ENCODE results near the gene SMYD3.

DNA sequence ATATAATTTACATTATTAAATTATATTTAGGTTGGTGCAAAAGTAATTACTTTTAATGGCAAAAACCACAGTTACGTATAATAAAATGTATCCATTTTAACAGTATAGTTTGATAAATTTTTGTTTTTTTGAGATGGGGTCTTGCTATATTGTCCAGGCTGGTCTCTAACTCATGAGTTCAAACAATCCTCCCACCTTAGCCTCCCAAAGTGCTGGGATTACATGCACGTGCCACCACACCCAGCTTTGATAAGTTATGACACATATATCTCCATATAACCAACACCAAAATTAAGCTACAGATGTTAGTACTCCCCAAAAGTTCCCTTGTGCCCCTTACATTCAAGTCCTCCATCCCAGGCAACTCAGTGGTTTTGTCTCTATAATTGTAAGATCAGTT is 163.1 kb downstream of the SMYD3 start:
- TF ChIP-seq, protein P1, sequence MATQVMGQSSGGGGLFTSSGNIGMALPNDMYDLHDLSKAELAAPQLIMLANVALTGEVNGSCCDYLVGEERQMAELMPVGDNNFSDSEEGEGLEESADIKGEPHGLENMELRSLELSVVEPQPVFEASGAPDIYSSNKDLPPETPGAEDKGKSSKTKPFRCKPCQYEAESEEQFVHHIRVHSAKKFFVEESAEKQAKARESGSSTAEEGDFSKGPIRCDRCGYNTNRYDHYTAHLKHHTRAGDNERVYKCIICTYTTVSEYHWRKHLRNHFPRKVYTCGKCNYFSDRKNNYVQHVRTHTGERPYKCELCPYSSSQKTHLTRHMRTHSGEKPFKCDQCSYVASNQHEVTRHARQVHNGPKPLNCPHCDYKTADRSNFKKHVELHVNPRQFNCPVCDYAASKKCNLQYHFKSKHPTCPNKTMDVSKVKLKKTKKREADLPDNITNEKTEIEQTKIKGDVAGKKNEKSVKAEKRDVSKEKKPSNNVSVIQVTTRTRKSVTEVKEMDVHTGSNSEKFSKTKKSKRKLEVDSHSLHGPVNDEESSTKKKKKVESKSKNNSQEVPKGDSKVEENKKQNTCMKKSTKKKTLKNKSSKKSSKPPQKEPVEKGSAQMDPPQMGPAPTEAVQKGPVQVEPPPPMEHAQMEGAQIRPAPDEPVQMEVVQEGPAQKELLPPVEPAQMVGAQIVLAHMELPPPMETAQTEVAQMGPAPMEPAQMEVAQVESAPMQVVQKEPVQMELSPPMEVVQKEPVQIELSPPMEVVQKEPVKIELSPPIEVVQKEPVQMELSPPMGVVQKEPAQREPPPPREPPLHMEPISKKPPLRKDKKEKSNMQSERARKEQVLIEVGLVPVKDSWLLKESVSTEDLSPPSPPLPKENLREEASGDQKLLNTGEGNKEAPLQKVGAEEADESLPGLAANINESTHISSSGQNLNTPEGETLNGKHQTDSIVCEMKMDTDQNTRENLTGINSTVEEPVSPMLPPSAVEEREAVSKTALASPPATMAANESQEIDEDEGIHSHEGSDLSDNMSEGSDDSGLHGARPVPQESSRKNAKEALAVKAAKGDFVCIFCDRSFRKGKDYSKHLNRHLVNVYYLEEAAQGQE (IDR thresholded peaks at IDR 0.05; ENCODE audit: insufficient read depth in 1 of 2, low read depth in 2 of 2, low read length in 1 of 2), result no peak
- TF ChIP-seq, protein P2, sequence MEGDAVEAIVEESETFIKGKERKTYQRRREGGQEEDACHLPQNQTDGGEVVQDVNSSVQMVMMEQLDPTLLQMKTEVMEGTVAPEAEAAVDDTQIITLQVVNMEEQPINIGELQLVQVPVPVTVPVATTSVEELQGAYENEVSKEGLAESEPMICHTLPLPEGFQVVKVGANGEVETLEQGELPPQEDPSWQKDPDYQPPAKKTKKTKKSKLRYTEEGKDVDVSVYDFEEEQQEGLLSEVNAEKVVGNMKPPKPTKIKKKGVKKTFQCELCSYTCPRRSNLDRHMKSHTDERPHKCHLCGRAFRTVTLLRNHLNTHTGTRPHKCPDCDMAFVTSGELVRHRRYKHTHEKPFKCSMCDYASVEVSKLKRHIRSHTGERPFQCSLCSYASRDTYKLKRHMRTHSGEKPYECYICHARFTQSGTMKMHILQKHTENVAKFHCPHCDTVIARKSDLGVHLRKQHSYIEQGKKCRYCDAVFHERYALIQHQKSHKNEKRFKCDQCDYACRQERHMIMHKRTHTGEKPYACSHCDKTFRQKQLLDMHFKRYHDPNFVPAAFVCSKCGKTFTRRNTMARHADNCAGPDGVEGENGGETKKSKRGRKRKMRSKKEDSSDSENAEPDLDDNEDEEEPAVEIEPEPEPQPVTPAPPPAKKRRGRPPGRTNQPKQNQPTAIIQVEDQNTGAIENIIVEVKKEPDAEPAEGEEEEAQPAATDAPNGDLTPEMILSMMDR (IDR thresholded peaks at IDR 0.05), result no peak
- TF ChIP-seq POLR2AphosphoS5 (IDR thresholded peaks at IDR 0.05; ENCODE audit: low read depth, low read length), result no peak
- TF ChIP-seq SIN3A (IDR thresholded peaks at IDR 0.05; ENCODE audit: borderline replicate concordance, insufficient read depth, low read depth, low read length), result no peak
- TF ChIP-seq TCF7L2 (IDR thresholded peaks at IDR 0.05; ENCODE audit: low read depth, low read length), result no peak

Measured in Panc1 (cell line).